H9 (cell line): Measurements from ENCODE around the gene BMP7. TPM values are rescaled to one million over a fixed set of nuclear protein-coding genes. Genes with fewer than 3 reads are reported as not detected.

Experiments
- DNase-seq: peaks from one replicate; pipeline ENCODE4 v3.0.0-alpha.2; 2017
- H2AFZ ChIP-seq: one replicate; pipeline ENCODE4 v1.6.1; 2013; ENCODE audit warnings: mild to moderate bottlenecking, low read length, control low read depth, moderate library complexity
- H2AK5ac ChIP-seq: 2 replicates; pipeline ENCODE4 v1.6.1; 2013; ENCODE audit warnings: low read length, control low read depth, mixed read lengths; ENCODE audit not compliant: insufficient read length
- H2BK120ac ChIP-seq: one replicate; pipeline ENCODE4 v1.6.1; 2013; ENCODE audit warnings: low read depth, mild to moderate bottlenecking, low read length, control low read depth, inconsistent platforms; ENCODE audit not compliant: poor library complexity, severe bottlenecking
- H2BK12ac ChIP-seq: 2 replicates; pipeline ENCODE4 v1.6.1; 2013; ENCODE audit warnings: low read length, control low read depth, mixed read lengths, low read depth; ENCODE audit not compliant: insufficient read length
- H2BK15ac ChIP-seq: 2 replicates; pipeline ENCODE4 v1.6.1; 2013; ENCODE audit warnings: low read depth, low read length, control low read depth
- H2BK20ac ChIP-seq: one replicate; pipeline ENCODE4 v1.6.1; 2013; ENCODE audit warnings: low read depth, mild to moderate bottlenecking, low read length, control low read depth, inconsistent platforms; ENCODE audit not compliant: poor library complexity, severe bottlenecking
- H2BK5ac ChIP-seq: 2 replicates; pipeline ENCODE4 v1.6.1; 2013; ENCODE audit warnings: low read length, control low read depth, mixed read lengths; ENCODE audit not compliant: insufficient read length
- H3K14ac ChIP-seq: 2 replicates; pipeline ENCODE4 v1.6.1; 2013; ENCODE audit warnings: low read length, control low read depth; ENCODE audit not compliant: insufficient read depth
- H3K18ac ChIP-seq: 2 replicates; pipeline ENCODE4 v1.6.1; 2013; ENCODE audit warnings: low read depth, mild to moderate bottlenecking, mixed read lengths, low read length, control low read depth; ENCODE audit not compliant: insufficient read length
- H3K23ac ChIP-seq: 2 replicates; pipeline ENCODE4 v1.6.1; 2013; ENCODE audit warnings: low read length, control low read depth, mixed read lengths, low read depth; ENCODE audit not compliant: insufficient read length
- H3K23me2 ChIP-seq: 2 replicates; pipeline ENCODE4 v1.6.1; 2013; ENCODE audit warnings: low read depth, mild to moderate bottlenecking, mixed read lengths, low read length, control low read depth; ENCODE audit not compliant: insufficient read length, poor library complexity, severe bottlenecking
- H3K27ac ChIP-seq: 2 replicates; pipeline ENCODE4 v1.5.1; 2013; ENCODE audit warnings: low read length, control low read depth, mixed read lengths, low read depth; ENCODE audit not compliant: insufficient read length
- H3K27me3 ChIP-seq: 2 replicates; pipeline ENCODE4 v1.6.1; 2013; ENCODE audit warnings: low read length, control low read depth, inconsistent platforms; ENCODE audit not compliant: insufficient read depth
- H3K4ac ChIP-seq: 2 replicates; pipeline ENCODE4 v1.6.1; 2013; ENCODE audit warnings: low read depth, mild to moderate bottlenecking, control low read depth, inconsistent platforms, low read length, moderate library complexity
- H3K4me1 ChIP-seq: 2 replicates; pipeline ENCODE4 v1.6.1; 2013; ENCODE audit warnings: low read length, control low read depth, inconsistent platforms; ENCODE audit not compliant: insufficient read depth
- H3K4me2 ChIP-seq: 2 replicates; pipeline ENCODE4 v1.6.1; 2013; ENCODE audit warnings: low read length, control low read depth, mixed read lengths; ENCODE audit not compliant: insufficient read length, insufficient read depth
- H3K56ac ChIP-seq: 2 replicates; pipeline ENCODE4 v1.6.1; 2013; ENCODE audit warnings: low read depth, mild to moderate bottlenecking, mixed read lengths, low read length, control low read depth; ENCODE audit not compliant: insufficient read length
- H3K79me1 ChIP-seq: 2 replicates; pipeline ENCODE4 v1.6.1; 2013; ENCODE audit warnings: low read depth, mild to moderate bottlenecking, moderate library complexity, low read length, control low read depth, inconsistent platforms; ENCODE audit not compliant: insufficient read depth, poor library complexity, severe bottlenecking
- H3K79me2 ChIP-seq: 2 replicates; pipeline ENCODE4 v1.6.1; 2013; ENCODE audit warnings: low read length, control low read depth, inconsistent platforms; ENCODE audit not compliant: insufficient read depth
- H3K9ac ChIP-seq: 2 replicates; pipeline ENCODE4 v1.6.1; 2013; ENCODE audit warnings: low read length, control low read depth, mixed read lengths; ENCODE audit not compliant: insufficient read length; ENCODE audit errors: extremely low read depth
- H3K9me3 ChIP-seq: one replicate; pipeline ENCODE4 v1.6.1; 2013; ENCODE audit warnings: low read depth, low read length, inconsistent platforms; ENCODE audit not compliant: control insufficient read depth
- H3T11ph ChIP-seq: one replicate; pipeline ENCODE4 v1.6.1; 2013; ENCODE audit warnings: mild to moderate bottlenecking, low read length, control low read depth, inconsistent platforms
- H4K20me1 ChIP-seq: one replicate; pipeline ENCODE4 v1.6.1; 2013; ENCODE audit not compliant: control insufficient read depth, insufficient read length, insufficient read depth
- H4K5ac ChIP-seq: 2 replicates; pipeline ENCODE4 v1.6.1; 2013; ENCODE audit warnings: low read depth, mild to moderate bottlenecking, mixed read lengths, low read length, control low read depth; ENCODE audit not compliant: insufficient read length
- H4K8ac ChIP-seq: replicated peaks from 2 replicates; pipeline ENCODE4 v1.6.1; 2013; ENCODE audit warnings: low read length, control low read depth, mixed read lengths, low read depth; ENCODE audit not compliant: insufficient read length
- H4K91ac ChIP-seq: 2 replicates; pipeline ENCODE4 v1.6.1; 2013; ENCODE audit warnings: low read depth, mild to moderate bottlenecking, moderate library complexity, mixed read lengths, low read length, control low read depth; ENCODE audit not compliant: insufficient read length
- H3K27ac Mint-ChIP-seq, 3 experiments: 2 replicates in 2 of 3; 3 replicates in 1 of 3; pipeline ENCODE4 v1.8.0; 2020 to 2021; ENCODE audit warnings: mixed read lengths in 3 of 3, mild to moderate bottlenecking in 1 of 3, moderate library complexity in 1 of 3
- H3K27me3 Mint-ChIP-seq: 2 replicates; pipeline ENCODE4 v1.8.0; 2021; ENCODE audit warnings: low read depth, mild to moderate bottlenecking, moderate library complexity, mixed read lengths
- H3K36me3 Mint-ChIP-seq, 3 experiments: 2 replicates in 2 of 3; 3 replicates in 1 of 3; pipeline ENCODE4 v1.8.0; 2020 to 2021; ENCODE audit warnings: low read depth in 3 of 3, mixed read lengths in 3 of 3; ENCODE audit not compliant: insufficient read depth in 1 of 3
- H3K4me1 Mint-ChIP-seq, 2 experiments: 2 replicates each; pipeline ENCODE4 v1.8.0; 2020; ENCODE audit warnings: mixed read lengths in 2 of 2
- H3K4me3 Mint-ChIP-seq, 2 experiments: 2 replicates in 1 of 2; 3 replicates in 1 of 2; pipeline ENCODE4 v1.8.0; 2020 to 2021; ENCODE audit warnings: mild to moderate bottlenecking in 2 of 2, mixed read lengths in 2 of 2, moderate library complexity in 1 of 2
- H3K9me3 Mint-ChIP-seq, 2 experiments: 2 replicates in 1 of 2; 3 replicates in 1 of 2; pipeline ENCODE4 v1.8.0; 2020; ENCODE audit warnings: mild to moderate bottlenecking in 2 of 2, mixed read lengths in 2 of 2, moderate library complexity in 1 of 2
- WGBS: extraction: QIAGEN DNeasy Blood & Tissue Kit; methylation state at CpG from one replicate; pipeline ENCODE4 v1.1.7; 2013; ENCODE audit warnings: missing lambda C conversion rate, low lambda C conversion rate, mixed read lengths; ENCODE audit not compliant: insufficient read length; ENCODE audit errors: extremely low coverage; 5-methylcytosine and 5-hydroxymethylcytosine counted together
- total RNA-seq: library from RNA; stranded (reverse); gene quantifications from 2 replicates; pipeline ENCODE4 v1.2.1, GENCODE V29; 2021
- TF ChIP-seq, protein P1 (sequence below): fragments of 200-600 bp; sonication (generic); conservative IDR thresholded peaks from 3 replicates; pipeline ENCODE4 v1.8.0; 2021; ENCODE audit warnings: antibody characterized with exemption, mild to moderate bottlenecking

The BMP7 gene
- total RNA-seq, 1 experiment from 2014 or later: 17.7 TPM

DNA sequence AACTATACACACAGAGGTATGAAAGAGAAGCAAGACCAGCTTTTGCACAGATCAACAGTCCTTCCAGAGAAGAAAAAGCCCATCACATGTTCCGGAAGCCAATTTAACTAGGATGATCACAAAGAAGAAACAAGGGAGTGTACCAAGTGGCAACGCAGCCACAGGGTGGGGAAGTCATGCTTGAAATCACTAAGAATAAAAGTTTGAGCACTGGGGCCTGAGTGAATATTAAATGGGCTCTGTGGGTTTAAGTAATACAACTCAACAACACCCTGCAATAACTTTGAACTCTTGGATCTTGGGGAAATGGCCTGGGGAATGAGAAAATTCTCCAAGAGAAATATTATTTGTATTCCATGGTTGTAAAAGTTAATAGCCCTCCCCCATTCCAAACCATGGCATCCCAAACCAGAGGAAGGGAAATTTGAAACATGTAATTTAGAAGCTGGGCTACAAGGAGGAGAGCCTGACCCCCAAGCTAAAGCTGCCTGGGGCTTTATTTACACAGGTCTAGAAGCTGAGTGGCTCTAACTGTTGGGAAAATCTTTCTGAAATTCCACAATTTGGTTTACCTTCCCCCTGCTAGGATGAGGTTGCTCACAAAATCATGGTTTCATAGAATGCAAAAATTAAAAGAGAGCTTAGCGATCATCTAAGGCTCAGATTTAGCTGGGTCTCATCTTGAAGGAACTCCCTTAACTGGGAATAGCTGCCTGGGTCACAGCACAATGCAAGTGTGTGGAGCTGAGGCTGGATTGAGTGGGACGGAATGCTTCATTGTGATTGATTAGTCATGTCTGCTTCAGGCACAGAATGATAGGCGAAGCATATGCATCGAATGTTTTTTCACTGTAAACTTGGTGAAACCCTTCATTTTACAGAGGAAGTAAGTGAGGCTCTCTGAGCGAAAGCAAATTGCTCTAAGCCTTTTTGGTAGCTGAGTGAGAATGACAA is 143.6 kb downstream of the BMP7 start:
- H3K23ac ChIP-seq: no peak overlapping the region
- no peak overlapping the region for H2BK120ac ChIP-seq
- no peak overlapping the region for H4K5ac ChIP-seq
- no peak overlapping the region for H2BK12ac ChIP-seq
- Mint-ChIP-seq H3K27me3 (peaks cover 27% of the 10 kb centered on the region), H3K27ac (no peak overlapping the region), H3K36me3 (no peaks in the 10 kb centered on the region; a peak in 1 of 7 replicates), H3K4me1 (peaks cover 17 to 36% of the 10 kb centered on the region in 2 experiments), H3K4me3 (no peak overlapping the region), H3K9me3 (no peaks in the 10 kb centered on the region; a peak in 1 of 5 replicates)
- H4K20me1 ChIP-seq: no peaks in the 10 kb centered on the region
- H4K91ac ChIP-seq: no peak overlapping the region
- no CpG with 5 or more reads among the region's 7 CpGs for WGBS
- no peaks in the 10 kb centered on the region; the same call in 1 of the 2 replicates for H3K4me1 ChIP-seq
- H3K27me3 ChIP-seq: no peaks in the 10 kb centered on the region
- H3K9me3 ChIP-seq: no peaks in the 10 kb centered on the region
- H3K18ac ChIP-seq: no peak overlapping the region
- no peak overlapping the region for H2BK15ac ChIP-seq
- H3K9ac ChIP-seq: no peak overlapping the region
- H2BK5ac ChIP-seq: no peak overlapping the region
- no peak overlapping the region for H3K14ac ChIP-seq
- H3K79me2 ChIP-seq: no peaks in the 10 kb centered on the region
- DNase-seq: no peak
- H3K56ac ChIP-seq: no peak overlapping the region
- H3K27ac ChIP-seq: no peak overlapping the region
- no peak overlapping the region for H3K4me2 ChIP-seq
- H3K79me1 ChIP-seq: no peaks in the 10 kb centered on the region
- H2AK5ac ChIP-seq: no peak overlapping the region
- no peak overlapping the region for H3T11ph ChIP-seq
- H4K8ac ChIP-seq: no peak overlapping the region
- TF ChIP-seq, protein P1, sequence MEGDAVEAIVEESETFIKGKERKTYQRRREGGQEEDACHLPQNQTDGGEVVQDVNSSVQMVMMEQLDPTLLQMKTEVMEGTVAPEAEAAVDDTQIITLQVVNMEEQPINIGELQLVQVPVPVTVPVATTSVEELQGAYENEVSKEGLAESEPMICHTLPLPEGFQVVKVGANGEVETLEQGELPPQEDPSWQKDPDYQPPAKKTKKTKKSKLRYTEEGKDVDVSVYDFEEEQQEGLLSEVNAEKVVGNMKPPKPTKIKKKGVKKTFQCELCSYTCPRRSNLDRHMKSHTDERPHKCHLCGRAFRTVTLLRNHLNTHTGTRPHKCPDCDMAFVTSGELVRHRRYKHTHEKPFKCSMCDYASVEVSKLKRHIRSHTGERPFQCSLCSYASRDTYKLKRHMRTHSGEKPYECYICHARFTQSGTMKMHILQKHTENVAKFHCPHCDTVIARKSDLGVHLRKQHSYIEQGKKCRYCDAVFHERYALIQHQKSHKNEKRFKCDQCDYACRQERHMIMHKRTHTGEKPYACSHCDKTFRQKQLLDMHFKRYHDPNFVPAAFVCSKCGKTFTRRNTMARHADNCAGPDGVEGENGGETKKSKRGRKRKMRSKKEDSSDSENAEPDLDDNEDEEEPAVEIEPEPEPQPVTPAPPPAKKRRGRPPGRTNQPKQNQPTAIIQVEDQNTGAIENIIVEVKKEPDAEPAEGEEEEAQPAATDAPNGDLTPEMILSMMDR: no peak
- H2AFZ ChIP-seq: no peak overlapping the region
- no peak overlapping the region for H3K4ac ChIP-seq
- H2BK20ac ChIP-seq: no peak overlapping the region
- no peaks in the 10 kb centered on the region for H3K23me2 ChIP-seq
